Lower leg skin (tissue), 3 donors: Measurements from ENCODE around the gene TRIM23.
"Not testable (repeated sequence)": the region's sequence is repeated elsewhere in the genome, so short reads cannot be mapped to it uniquely, and the experiment has no call there.

Experiments used
- CTCF ChIP-seq, 3 donors: fragments of 450-650 bp; IDR thresholded peaks; one replicate each; pipeline ENCODE4 v1.5.1; 2016; ENCODE audit warnings: antibody characterized with exemption in 3 of 3, mild to moderate bottlenecking in 3 of 3, moderate library complexity in 2 of 3
- POLR2A ChIP-seq, 2 donors: fragments of 450-650 bp; IDR thresholded peaks; one replicate each; pipeline ENCODE4 v1.6.1; 2016 to 2017; ENCODE audit warnings: antibody characterized with exemption in 2 of 2, mild to moderate bottlenecking in 1 of 2, moderate library complexity in 1 of 2

- not testable (repeated sequence) for TF ChIP-seq CTCF, POLR2A (IDR thresholded peaks at IDR 0.05)
These were observed 22.4 kb downstream of the TRIM23 start for GRCh38 chr5:65601761-65602160.
